ENCODE measurements around the gene MGMT. TPM values are rescaled to one million over a fixed set of nuclear protein-coding genes. Genes with fewer than 3 reads are reported as not detected.
A peak's percentile ranks its signal among the peaks of the same experiment; 100 is the strongest.

Gene MGMT
- total RNA-seq, 2 experiments from 2014 or later, result 9.0 to 9.6 TPM

DNA sequence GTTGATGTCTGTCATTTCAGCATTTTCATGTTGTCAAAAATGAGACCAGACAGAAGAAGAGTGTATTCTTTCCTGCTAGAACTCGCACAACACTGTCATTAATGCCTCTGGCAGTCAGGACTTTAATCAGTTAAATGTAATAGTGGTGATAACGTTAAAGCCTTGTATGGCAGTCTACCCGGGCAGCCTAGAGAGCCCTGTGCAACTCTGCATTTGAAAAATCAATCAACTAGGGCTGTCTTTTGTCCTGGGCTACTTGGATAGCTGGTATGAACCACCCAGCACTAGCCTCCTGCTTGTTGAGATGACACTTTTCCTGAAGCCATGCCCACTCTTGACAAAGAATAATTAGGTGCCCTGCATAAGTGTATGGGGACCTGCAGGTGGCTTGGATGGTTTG, 19.8 kb downstream of the MGMT start:
- no peaks in the 10 kb centered on the region for H3K4me1 ChIP-seq (ENCODE audit: insufficient read depth, low read length)
- Mint-ChIP-seq H3K9me3 (peaks cover 35% of the 10 kb centered on the region), H3K4me1 (ENCODE audit: low read depth) (no peaks in the 10 kb centered on the region), H3K36me3 (ENCODE audit: low read depth) (peaks cover 89% of the 10 kb centered on the region), H3K27me3 (no peaks in the 10 kb centered on the region), H3K27ac (no peak overlapping the region), H3K4me3 (no peak overlapping the region)
- no peak overlapping the region for H3K27ac ChIP-seq (ENCODE audit: low read depth in 1 of 2, low read length in 2 of 2)
- no peaks in the 10 kb centered on the region for H3K36me3 ChIP-seq (ENCODE audit: insufficient read depth, low read length)
- peaks cover 10 to 50% of the 10 kb centered on the region in 2 experiments for H3K9me3 ChIP-seq (ENCODE audit: control insufficient read depth in 1 of 2, insufficient read depth in 1 of 2, low read length in 2 of 2)
- ChIA-PET CTCF (no interaction called here), POLR2A (no interaction called here)
- intact Hi-C loops (cut with DNase I, micrococcal nuclease), result no loop called here
- DNase-seq, result no peak
- H3K27me3 ChIP-seq (ENCODE audit: control insufficient read depth in 1 of 2, insufficient read depth in 2 of 2, low read length in 2 of 2), result no peaks in the 10 kb centered on the region
- no peak overlapping the region for H3K4me3 ChIP-seq (ENCODE audit: low read length)
- ATAC-seq (ENCODE audit: poor library complexity), result no peak
- TF ChIP-seq, protein P1, sequence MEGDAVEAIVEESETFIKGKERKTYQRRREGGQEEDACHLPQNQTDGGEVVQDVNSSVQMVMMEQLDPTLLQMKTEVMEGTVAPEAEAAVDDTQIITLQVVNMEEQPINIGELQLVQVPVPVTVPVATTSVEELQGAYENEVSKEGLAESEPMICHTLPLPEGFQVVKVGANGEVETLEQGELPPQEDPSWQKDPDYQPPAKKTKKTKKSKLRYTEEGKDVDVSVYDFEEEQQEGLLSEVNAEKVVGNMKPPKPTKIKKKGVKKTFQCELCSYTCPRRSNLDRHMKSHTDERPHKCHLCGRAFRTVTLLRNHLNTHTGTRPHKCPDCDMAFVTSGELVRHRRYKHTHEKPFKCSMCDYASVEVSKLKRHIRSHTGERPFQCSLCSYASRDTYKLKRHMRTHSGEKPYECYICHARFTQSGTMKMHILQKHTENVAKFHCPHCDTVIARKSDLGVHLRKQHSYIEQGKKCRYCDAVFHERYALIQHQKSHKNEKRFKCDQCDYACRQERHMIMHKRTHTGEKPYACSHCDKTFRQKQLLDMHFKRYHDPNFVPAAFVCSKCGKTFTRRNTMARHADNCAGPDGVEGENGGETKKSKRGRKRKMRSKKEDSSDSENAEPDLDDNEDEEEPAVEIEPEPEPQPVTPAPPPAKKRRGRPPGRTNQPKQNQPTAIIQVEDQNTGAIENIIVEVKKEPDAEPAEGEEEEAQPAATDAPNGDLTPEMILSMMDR (IDR thresholded peaks at IDR 0.05), result no peak

DNA sequence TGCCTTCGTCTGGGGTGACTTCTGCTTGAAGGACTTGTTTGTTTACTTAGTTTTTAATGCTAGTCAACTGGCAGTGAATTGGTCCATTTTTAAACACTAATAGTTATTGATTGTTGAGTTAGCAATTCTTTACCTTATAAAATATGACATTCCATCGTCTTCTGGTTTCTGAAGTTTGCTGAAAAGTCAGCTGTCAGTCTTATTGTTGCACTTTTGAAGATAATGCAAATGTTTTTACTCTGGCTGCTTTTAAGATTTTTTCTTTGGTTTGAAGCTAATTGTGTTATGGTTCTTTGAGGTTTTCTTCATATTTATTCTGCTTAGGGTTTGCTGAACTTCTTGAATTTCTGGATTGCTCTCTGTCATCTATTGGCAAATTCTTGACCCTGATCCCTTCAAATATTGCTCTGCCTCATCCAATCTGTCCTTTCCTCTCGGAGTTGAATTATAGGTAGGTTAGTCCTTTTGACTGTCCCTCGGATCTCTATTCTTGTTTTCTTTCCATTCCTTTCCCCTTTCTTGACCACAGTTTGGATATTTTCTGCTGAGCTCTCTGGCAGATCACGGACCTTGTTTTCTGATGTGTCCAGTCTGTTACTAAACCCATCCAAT, 24.2 kb downstream of the MGMT start:
- intact Hi-C loops (cut with DNase I, micrococcal nuclease), result no loop called here
- H3K9me3 Mint-ChIP-seq, result peaks cover 20% of the 10 kb centered on the region
- TF ChIP-seq, protein P1 (IDR thresholded peaks at IDR 0.05), result no peak
- ChIA-PET CTCF (interaction anchor here (1.1 to 1.2 kb wide), 2 partner anchors 10 to 13 kb away, joined by 3 read pairs; no protein-coding TSS in a partner anchor), POLR2A (no interaction called here)
- no peak overlapping the region for H3K4me3 Mint-ChIP-seq
- Histone ChIP-seq H3K27me3 (ENCODE audit: control insufficient read depth in 1 of 2, insufficient read depth in 2 of 2, low read length in 2 of 2) (no peaks in the 10 kb centered on the region), H3K4me3 (ENCODE audit: low read length) (no peak overlapping the region), H3K36me3 (ENCODE audit: insufficient read depth, low read length) (no peaks in the 10 kb centered on the region), H3K27ac (ENCODE audit: low read depth in 1 of 2, low read length in 2 of 2) (no peak overlapping the region), H3K9me3 (ENCODE audit: control insufficient read depth in 1 of 2, insufficient read depth in 1 of 2, low read length in 2 of 2) (peaks cover 16 to 29% of the 10 kb centered on the region in 2 experiments), H3K4me1 (ENCODE audit: insufficient read depth, low read length) (no peaks in the 10 kb centered on the region)
- H3K4me1 Mint-ChIP-seq (ENCODE audit: low read depth), result peaks cover 5% of the 10 kb centered on the region
- DNase-seq (peak in 1 of 14 experiments; percentile 15), ATAC-seq (ENCODE audit: poor library complexity) (no peak)
- H3K36me3 Mint-ChIP-seq (ENCODE audit: low read depth), result peaks cover 83% of the 10 kb centered on the region
- H3K27me3 Mint-ChIP-seq, result no peaks in the 10 kb centered on the region
- H3K27ac Mint-ChIP-seq, result no peak overlapping the region

DNA sequence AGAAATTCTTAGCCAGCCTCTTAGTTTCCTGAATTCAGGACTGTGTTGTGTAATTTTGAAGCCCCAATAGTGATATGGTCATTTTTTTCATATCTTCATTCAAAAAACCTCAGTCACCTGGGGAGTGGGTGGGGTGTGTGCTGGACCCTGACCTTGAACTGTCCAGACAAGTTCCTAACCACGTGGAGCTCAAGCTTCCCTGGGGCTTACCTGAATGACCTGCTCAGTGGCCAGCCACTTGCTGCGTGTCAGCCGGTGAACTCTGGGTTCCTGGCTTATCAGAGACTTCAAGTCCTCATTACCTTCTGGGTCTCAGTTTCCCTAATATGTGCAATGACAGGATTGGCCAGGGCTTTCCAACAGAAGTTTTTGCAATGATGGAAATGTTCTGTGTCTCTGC, 27.1 kb downstream of the MGMT start:
- TF ChIP-seq, protein P1 (IDR thresholded peaks at IDR 0.05), result no peak
- no peaks in the 10 kb centered on the region for H3K27me3 ChIP-seq (ENCODE audit: control insufficient read depth in 1 of 2, insufficient read depth in 2 of 2, low read length in 2 of 2)
- H3K36me3 ChIP-seq (ENCODE audit: insufficient read depth, low read length), result no peaks in the 10 kb centered on the region
- Mint-ChIP-seq H3K27me3 (no peaks in the 10 kb centered on the region), H3K9me3 (peaks cover 19% of the 10 kb centered on the region), H3K4me3 (no peak overlapping the region), H3K27ac (no peak overlapping the region), H3K4me1 (ENCODE audit: low read depth) (peaks cover 14% of the 10 kb centered on the region), H3K36me3 (ENCODE audit: low read depth) (peaks cover 79% of the 10 kb centered on the region)
- intact Hi-C loops (cut with DNase I, micrococcal nuclease), result no loop called here
- no peak overlapping the region for H3K27ac ChIP-seq (ENCODE audit: low read depth in 1 of 2, low read length in 2 of 2)
- no peaks in the 10 kb centered on the region for H3K4me1 ChIP-seq (ENCODE audit: insufficient read depth, low read length)
- CTCF ChIA-PET, result no interaction called here
- POLR2A ChIA-PET, result no interaction called here
- H3K9me3 ChIP-seq (ENCODE audit: control insufficient read depth in 1 of 2, insufficient read depth in 1 of 2, low read length in 2 of 2), result peaks cover 20 to 29% of the 10 kb centered on the region in 2 experiments
- ATAC-seq (ENCODE audit: poor library complexity), result no peak
- DNase-seq, result no peak
- no peak overlapping the region for H3K4me3 ChIP-seq (ENCODE audit: low read length)
